Right kidney (tissue), 1 donor: ENCODE measurements around the gene NOTUM.

Source experiments
- DNase-seq: peaks from one replicate; pipeline ENCODE4 v3.0.0-alpha.2; 2016

NOTUM gene

DNA sequence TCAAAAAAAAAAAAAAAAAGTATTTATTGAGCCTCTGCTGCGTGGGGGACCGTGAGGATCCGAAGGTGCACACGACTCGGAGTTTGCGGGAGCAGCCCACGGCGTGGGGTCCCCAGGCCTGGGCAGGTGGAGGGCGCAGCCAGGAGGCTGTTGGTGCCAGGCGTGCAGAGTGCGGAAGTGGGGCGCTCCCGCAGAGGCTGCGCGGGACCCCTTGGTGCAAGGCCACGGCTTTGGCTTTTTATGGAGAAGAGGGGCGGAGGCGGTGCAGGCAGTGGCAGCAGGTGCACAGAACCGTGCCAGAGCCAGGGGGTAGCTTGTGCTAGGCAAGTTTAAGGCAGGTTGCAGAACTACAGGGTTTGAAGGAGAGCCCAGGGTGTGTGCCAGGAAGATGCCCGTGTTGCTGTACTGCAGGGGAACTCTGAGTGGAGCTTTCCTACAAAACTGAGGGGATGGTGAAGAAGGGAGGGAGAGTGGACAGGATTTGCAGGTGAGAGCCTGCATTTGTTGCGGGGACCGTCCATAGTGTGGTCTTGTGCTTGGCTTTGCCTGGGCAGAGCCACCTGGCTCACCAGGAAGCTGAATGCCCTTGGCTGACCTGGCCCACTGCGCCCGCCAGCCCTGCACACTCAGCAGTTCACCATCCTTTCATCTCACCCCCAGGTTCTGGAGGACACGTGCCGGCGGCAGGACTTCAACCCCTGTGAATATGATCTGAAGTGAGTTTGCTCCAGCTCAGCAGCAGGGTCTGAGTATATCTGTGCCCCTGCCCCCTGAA is 17.7 kb upstream of the NOTUM start:
- DNase-seq, result no peak

DNA sequence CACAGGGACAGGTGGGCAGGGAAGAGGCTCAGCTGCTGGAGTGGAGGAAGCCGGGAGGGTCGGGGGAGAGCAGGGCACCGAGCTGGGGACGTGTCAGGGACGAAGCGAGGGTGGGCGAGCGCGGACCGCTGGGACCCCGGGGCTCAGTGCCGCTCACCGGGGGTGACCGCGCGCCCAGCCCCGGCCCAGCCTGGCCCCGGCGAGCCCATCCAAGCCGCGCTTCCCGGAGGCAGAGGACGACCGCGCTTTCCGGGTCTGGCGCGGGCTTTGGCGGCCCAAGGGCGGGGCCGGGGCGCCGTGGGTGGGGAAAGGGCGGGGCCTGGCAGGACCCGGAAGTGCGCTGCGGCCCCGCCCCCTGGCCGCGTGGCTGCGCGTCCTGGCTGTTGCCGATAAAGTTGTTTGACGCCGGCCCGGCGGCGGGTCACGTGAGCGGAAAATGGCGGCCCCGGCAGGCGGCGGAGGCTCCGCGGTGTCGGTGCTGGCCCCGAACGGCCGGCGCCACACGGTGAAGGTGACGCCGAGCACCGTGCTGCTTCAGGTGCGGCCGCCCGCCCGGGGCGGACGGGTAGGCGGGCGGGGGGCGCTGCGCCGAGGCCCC is 16.3 kb upstream of the NOTUM start, which contains the start of gene ASPSCR1:
ASPSCR1 (plus strand) TSS at position 419 of the 598 bp plus-strand sequence; CDS start at position 437, 18 bp downstream.
- peak; percentile 92 for DNase-seq

DNA sequence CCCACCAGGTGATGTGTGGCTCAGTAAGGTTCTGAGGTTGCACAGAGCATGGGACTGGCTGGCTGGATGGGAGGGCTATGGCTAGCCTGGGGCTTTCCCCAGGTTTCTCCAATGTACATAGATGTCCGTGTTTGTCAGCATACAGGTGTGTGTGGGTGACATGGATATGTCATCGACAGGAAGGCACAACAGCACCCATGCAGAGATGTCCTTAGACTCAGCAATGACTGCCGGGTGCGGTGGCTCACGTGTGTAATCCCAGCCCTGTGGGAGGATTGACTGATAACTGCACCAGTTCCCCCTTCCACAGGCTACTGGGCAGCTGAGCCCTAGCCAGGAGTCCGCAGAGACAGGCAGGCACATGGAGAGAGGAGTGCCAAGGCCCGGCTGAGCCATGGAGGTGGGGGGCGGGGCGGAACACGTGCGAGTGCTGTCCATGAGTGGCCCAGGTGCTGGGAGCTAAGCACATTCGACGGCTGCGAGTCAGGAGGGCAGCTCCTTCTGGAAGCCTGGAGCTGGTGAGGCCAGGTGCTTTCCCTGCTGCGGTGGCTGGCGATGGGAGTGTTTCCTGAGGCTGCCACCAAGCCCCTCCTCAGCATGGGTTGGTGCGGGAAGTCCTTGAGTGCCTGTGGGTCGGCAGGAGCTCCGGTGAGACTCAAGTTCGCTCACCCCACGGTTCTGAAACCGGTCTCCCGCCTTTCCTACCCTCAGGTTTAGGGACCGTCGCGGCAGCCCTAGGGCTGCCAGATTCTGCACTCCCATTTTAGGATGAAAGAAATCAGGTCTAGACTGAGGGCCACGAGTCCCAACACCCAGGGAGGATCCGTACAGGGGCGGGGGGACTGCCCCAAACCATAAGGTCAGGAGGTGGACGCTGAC is 15.6 kb upstream of the NOTUM start:
- DNase-seq, result peak; percentile 54

DNA sequence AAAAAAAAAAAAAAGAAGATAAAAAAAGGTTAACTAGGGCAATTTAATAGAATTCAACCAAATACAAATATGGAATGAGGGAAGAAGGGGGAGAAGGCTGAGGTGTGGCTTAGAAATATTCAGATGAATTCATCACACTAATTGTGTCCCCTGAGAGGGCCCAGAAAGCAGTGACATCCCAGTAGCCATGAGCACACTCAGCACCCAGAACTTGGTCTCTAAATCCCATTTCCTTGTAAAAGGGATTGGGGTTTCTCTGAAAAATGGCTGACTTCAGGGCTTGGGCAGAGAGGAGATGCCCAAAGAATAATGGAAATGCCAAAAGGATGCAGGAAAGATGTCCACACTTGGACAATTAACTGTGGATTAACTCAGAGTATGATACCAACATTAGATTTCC is 12.4 kb upstream of the NOTUM start:
- DNase-seq, result no peak

- DNase-seq, result no peak
These were observed 8.1 kb upstream of the NOTUM start for GRCh38 chr17:81968850-81969812.

DNA sequence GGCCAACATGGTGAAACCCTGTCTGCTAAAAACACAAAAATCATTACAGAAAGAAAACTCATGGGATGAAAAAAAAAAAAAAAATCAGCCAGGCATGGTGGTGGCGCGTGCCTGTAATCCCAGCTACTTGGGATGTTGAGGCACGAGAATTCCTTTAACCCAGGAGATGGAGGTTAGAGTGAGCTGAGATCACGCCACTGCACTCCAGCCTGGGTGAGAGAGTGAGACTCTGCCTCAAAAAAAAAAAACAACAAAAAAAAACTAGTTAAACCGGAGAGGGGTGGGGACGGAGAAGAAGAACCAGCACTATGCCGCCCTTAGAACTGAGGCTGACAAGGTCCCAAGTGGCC is 7.4 kb upstream of the NOTUM start:
- no peak for DNase-seq

- peak; percentile 73 for DNase-seq
These were observed 6.8 kb upstream of the NOTUM start for GRCh38 chr17:81967533-81968395.

DNA sequence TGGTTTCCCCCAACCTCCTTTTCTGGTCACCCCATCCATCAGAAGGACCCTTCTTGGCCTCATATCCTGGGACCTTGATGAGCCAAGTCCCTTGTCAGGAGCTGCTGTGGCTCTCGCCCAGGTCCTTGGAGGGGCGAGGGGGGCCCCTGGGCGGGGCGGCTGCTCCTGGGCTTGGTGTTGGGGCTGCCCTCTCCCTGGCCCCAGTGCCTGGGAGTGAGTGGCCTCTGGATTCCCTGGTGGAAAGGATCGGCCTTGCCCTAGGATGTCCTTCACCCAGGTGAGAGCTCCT is 6.2 kb upstream of the NOTUM start:
- DNase-seq, result no peak

GRCh38 chr17:81966343-81967243 is 5.6 kb upstream of the NOTUM start:
- peak; percentile 70 for DNase-seq

- no peak for DNase-seq
These were observed 3.3 kb upstream of the NOTUM start for GRCh38 chr17:81964081-81964849.

GRCh38 chr17:81962499-81963441 is 1.8 kb upstream of the NOTUM start:
- no peak for DNase-seq

DNA sequence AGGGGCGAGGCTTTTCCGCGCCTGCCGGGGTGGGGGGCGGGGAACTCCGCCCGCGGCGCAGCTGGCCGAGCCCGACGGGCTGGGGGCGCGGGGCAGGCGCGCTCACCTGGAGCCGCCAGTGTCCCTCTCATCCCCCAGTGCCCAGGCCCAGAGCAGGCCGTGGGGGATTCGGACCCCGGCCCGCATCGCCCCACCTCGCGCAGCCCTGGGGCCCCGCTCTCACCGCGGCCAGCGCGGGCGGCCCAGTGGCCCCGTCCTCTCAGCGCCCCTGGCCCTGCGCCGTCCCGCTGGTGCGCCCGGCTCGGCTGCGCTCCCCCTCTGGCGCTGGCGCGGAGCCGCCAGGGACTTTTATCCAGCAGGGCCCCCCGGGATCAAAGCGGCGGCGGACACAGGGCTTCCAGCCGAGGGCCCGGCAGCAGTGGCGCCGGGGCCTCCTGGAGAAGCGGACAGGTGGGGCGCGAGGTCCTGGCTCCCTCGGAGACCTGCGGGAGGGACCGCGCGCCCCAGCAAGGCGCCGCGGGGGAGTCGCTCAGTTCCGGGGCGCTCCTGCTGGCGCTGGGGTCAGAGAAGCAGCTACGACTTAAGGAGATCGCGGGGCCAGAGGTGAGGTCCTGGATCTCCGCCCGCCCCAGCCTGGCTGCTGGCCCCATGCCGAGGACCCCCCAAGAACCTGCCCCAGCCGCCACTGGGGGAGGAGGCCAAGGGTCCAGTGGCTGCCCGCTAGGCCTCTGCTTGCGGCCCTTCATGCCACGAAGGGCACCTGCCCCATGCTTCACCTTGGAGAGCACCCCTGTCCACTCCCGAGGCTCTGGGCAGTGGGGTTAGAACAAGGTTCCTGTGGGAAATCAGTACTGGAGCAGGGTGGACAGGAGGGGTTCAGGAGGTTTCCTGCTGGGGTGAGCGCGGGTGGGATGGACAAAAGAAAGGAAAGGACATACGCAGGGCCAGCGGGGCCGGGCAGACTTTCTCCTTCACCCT is 823 bp upstream of the NOTUM start:
- DNase-seq, result peak; percentile 57

DNA sequence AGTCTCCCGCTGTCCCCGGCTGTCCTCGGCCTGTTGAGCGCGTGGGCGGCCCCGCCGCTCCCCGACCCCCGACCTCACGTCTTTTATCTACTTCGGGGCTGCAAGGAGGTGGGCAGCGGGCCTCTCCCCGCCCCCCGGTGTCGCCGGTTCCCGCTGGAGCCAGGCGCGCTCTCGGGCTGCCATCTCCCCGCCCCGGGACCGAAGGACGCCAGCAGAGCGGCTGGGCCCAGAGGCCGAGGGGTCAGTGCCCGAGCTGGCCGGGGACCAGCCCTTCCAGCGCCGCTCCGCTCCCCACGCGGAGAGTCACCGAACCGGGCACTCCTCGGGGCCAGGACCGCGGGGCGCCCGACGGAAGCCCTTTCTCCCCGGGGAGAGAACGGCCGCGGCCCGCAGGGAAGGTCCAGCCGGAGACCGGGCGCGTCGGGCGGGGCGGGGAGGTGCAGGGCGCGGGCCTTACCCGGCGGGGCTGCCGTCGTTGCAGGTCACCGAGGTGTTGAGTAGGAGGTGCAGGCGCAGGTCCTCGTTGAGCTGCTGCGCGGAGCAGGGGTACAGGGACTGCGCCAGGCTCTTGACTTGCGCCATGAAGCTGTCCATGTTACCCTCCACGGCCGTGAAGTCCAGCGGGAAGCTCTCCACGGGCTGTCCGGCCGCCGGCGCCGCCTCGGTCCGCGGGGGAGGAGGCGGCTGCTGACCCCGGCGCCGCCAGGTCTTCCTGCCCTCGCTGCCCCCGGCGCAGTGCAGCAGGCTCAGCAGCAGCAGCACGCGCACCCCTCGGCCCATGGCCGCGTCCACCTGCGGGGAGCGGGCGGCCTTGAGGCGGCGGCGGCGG is 643 bp downstream of the NOTUM start:
- peak; percentile 64 for DNase-seq

- peak; percentile 84 for DNase-seq
These were observed 1.4 kb downstream of the NOTUM start for GRCh38 chr17:81959362-81960129.
